Measurements from ENCODE around the gene KIF5C.

The KIF5C gene

DNA sequence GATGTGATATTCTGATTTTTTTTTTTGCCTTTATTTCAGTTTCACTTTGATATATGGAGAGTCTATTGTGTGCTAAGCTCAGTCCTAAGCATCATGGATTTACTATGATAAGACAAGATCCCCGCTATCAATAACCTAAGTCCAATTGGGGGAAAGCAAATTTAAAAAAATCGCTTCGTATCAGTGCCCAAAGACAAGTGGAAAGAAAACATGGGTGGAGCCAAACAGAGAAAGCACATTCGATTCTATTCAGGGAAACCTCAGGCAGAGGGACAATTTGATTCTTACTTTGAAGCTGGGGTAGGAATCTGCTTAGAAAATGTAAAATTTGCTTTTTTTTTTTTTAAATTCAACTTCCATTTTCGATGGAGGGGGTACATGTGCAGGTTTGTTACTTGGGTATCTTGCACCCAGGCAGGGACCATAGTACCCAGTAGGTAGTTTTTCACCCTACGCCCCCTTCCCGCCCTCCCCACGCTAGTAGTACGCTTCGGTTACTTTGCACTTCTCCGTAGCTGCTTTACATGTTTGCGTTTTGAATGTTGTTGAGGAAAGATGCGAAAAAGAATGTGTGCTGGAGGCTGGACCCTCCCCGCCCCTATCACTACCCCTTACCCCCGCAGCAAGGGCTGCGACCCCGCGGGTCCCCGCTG lies 12.4 kb downstream of the KIF5C start:
- DNase-seq (ENCODE audit: low spot score): no peak

DNA sequence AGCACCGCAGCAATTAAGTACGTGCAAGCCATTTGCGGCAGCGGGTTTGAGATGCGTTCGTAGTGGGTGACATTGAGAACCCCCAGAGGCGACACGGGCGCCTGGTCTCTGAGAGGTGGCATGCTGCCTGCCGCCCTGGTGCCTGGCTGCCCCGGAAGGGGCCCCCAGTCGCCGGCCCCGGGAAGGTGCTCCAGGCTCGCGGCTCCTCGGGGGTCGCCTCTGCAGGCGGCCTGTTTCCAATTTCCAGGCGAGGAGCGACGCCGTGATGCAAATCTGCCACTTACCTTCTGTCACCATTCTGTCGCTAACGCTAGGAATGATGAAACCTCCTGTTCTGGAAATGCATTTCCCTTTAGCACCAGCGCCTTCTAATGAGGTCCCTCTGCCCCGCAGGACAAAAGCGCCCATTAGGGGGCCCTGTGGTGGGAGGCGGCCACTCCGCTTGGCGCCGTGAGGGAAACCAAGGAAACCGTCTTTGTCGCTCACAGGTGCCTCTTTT lies 13.0 kb downstream of the KIF5C start:
- no peak for DNase-seq (ENCODE audit: low spot score)

GRCh38 chr2:148888986-148889385 lies 14.0 kb downstream of the KIF5C start:
- DNase-seq (ENCODE audit: low spot score): no peak

GRCh38 chr2:148893906-148894305 lies 18.9 kb downstream of the KIF5C start:
- DNase-seq (ENCODE audit: low spot score): no peak

DNA sequence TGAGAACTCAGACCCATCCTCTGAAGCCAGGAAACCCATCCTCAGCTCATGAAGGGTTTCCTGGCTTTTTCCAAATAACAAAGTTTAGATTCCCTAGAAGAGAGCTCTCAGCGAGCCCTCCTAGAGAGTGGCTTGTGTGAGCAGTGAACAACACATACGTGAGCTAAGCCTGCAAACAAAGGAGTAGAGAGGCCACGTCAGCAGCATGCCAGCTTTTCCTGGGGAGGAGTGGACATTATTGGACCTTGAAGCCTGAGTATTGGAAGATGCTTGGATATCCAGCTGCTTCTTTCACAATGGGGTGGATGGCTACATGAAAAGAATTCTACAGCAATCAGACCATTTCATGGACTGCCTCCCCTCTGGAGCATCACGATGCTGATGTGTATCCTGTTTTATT lies 21.1 kb downstream of the KIF5C start:
- DNase-seq (ENCODE audit: low spot score): no peak

DNA sequence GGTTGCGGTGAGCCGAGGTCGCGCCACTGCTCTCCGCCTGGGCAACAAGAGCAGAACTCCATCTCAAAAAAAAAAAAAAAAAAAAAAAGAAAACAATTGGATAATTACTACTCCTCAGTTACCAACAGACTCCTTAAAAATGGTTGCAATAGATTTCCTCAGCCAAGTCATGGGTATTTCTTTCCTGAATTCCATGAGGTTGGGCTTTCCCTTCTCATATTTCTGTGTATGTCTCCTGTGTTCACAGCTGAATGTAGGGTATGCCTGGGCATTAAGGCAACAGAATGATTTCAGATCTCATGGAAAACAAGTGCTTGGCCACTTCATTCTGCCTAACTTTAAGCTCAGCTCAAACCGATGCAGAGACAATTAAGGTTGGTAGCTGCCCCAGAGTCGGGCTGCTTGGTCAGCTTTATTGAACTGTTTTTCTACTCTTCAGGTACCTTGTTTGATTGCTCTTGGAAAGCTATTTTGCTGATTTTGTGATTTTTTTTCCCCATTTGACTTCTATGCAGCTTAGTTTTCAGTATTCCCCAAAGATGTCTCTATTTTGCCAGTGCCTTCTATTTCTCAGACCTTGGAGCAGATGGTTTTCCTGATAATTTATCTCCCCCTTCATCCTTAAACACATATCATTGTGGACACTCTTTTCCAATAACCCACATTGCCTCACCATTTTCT lies 24.8 kb downstream of the KIF5C start:
- DNase-seq (ENCODE audit: low spot score): no peak

DNA sequence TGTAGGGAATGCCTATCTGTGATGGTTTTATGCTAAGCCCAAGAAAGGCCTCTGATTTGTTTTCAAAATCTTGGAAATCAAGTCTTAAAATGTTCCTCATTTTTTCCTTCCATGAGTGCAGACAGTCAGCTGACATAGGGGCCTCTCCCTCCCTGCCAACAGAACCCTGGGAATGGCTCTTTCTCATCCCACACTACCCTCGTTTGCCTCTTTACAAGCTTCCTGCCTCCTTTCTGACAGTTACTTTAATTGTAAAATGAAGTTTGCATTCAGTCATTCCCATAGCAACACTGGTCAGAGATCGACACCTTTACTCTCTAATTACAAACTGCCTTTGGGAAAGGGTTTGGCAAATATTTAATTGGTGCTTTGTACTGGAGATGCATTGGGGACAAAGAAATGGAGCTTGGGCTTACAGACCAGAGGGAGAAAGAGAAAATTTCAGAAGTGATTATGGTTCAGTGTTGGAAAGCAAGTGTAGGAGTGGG lies 25.4 kb downstream of the KIF5C start:
- DNase-seq (ENCODE audit: low spot score): no peak

DNA sequence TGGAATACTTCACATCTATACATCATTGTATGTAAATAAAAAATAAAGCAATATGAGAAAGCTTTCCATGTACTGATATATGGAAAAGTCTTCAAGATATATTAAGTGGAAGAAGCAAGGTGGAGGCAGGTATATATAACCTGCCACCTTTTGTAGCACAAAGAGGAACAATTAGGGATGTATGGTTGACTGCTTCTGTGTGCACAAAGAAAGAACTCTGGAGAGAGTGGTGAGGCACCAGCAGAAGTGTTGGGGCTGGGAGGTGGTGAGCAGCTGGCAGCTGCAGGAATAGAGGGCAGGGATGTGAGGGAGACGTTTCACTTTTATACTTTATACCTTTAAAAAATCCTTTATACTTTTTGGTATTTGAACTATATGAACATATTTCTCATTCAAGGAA lies 26.1 kb downstream of the KIF5C start:
- DNase-seq (ENCODE audit: low spot score): no peak

- no peak for DNase-seq (ENCODE audit: low spot score)
Measured at GRCh38 chr2:148902798-148903197, 27.8 kb downstream of the KIF5C start.

DNA sequence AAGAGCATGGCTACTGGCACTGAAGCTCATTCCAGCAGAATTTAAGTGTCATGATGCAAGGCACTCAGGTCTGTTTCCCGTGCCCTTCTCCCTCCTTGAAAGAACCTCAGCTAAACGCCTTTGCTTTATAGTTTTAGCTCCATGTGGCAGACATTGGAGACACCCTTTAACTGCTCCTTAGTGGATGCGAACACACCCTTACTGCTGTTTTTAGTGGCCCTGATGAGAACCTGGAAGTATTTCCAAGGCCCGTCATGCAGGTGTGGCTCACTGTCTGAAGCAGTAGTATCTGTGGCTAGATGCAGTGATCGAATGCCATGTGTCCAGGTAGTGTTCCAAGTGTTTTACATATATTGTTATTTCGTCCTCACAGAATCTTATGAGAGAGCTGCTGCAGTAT lies 28.3 kb downstream of the KIF5C start:
- no peak for DNase-seq (ENCODE audit: low spot score)

DNA sequence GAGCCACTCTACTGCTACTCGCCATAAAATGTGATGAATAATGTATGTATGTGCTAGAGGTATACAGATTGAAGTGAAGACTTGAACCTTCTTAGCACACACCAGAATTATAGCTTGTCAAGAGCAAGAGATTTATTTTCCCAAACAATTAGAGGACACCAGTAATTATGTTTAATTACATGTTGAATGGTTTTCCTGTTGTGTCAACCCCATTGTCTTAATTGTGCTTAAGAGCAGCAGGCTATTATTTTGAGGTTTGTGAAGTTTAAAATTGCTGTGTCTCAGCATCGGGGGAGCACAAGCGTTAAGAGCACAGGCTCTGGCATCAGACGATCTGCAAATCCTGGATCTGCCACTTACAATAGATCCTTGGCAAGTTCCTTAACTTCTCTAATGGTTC lies 29.0 kb downstream of the KIF5C start:
- no peak for DNase-seq (ENCODE audit: low spot score)

DNA sequence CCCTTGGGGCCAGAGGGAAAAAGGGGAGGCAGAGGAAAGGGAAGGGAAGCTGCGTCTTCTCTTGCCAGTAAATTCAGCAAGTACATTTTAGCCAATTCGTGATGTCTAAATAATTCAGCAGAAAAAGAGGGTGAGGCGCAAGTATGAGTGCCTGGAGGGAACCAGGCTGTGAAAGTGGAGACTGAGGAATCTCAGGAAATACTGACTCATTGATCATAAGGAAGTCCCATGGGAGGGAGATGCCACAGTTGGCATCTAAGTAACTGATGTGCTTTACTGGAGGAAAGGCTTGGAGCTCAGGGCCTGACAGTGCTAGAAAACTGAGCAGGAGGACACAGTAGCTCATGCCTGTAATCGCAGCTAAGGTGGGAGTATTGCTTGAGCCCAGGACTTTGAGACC lies 31.1 kb downstream of the KIF5C start:
- no peak for DNase-seq (ENCODE audit: low spot score)

- DNase-seq (ENCODE audit: low spot score): no peak
Measured at GRCh38 chr2:148907085-148907785, 32.2 kb downstream of the KIF5C start.

- no peak for DNase-seq (ENCODE audit: low spot score)
Measured at GRCh38 chr2:148909114-148909513, 34.1 kb downstream of the KIF5C start.

GRCh38 chr2:148913061-148913460 lies 38.0 kb downstream of the KIF5C start:
- DNase-seq (ENCODE audit: low spot score): no peak

GRCh38 chr2:148913492-148913891 lies 38.5 kb downstream of the KIF5C start:
- no peak for DNase-seq (ENCODE audit: low spot score)

- no peak for DNase-seq (ENCODE audit: low spot score)
Measured at GRCh38 chr2:148914463-148914862, 39.4 kb downstream of the KIF5C start.

DNA sequence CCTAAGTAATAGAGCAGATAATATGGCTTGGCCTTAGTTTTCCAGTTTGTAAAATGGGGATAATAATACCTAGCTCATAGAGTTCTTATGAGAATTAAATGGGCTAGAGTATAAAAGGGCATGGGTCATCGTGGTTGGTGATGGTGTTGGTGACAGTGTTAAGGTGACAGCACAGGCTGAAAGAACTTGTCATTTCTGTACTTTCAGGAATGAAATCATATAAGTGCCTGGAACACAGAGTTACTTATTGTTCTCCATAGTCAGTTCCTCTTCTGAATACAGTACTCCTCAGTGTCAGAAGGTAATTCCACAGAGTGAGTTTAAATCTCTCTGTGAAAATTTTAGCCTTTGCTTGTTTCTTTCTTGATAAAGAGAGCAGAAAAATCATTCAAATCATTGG lies 42.4 kb downstream of the KIF5C start:
- DNase-seq (ENCODE audit: low spot score): no peak

GRCh38 chr2:148918554-148918953 lies 43.5 kb downstream of the KIF5C start:
- DNase-seq (ENCODE audit: low spot score): no peak

DNA sequence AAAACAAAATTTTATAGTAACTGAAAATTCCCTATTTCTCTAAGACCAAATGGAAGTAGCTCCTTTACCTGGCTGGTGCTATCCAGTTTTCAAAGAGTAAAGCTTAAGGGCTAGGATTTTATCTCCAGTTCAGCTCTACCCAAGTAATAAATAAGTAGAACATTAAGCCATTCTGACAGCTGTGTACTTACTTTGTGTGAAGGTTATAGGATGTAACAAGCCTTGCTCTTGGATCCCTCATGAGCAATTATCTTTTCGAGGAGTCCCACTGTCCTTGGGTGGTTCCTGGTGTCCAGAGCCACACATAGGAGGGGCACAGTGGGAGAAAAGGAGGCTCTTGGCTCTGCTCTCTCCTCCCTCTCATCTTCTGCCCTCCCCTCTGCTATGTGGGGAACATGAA lies 45.5 kb downstream of the KIF5C start:
- no peak for DNase-seq (ENCODE audit: low spot score)

DNA sequence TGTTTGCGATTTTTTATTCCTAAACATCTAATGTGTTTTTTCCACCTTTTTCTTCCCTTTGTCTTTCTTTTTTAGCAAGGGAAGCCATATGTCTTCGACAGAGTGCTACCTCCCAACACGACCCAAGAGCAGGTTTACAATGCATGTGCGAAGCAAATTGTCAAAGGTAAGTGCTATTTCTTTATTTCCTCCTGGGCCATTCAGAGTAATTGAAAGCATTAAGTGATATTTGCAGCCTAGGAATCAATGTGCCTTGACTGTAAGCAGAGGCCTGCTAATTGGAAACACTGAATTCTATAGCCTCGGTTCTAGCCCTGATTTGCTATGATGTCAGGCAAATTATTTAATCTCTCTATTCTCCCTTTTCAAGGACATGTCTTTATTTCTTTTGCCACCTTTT lies 47.0 kb downstream of the KIF5C start:
- DNase-seq (ENCODE audit: low spot score): no peak

DNA sequence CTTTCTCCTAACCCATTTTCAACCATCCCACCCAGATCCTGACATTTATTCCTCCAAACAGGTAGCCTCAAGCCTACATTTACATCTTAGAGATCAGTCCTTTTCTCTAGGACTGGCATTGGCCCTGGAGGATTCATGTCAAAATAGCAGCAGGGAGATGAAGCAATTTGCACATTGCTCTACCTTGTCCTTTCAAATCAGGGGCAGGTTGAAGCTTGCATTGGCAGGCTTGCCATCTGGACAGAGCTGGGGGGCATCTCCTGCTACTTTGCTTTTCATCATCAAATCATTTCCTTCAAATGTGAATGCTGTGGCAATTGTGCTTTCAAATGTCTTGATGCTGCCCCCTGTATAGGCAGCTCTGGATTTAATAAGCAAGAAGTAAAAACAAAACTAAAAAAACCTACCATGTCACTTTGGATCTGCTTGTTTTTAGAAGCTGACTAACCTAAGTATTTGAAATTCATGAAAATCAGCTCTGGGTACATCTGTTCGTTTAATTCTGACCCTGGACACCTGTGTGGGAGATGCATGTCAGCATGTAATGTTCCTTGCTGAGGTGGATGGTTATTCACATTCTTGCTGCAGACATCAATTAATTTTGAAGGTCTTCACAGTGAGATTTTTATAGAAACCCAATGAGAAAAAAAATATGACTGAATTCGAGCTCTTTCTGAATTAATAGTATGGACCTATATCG lies 47.9 kb downstream of the KIF5C start:
- no peak for DNase-seq (ENCODE audit: low spot score)

Measured in CD4-positive, alpha-beta T cell treated with Interleukin-15 for 4 hours (primary cell).